Liver (tissue), 9 donors: ENCODE data around the gene SHC2. TPM values are rescaled to one million over a fixed set of nuclear protein-coding genes. Genes with fewer than 3 reads are reported as not detected.

Experiments
- DNase-seq: peaks from one replicate; pipeline ENCODE4 v3.0.0-alpha.2; 2017; ENCODE audit warnings: low spot score
- H3K27ac ChIP-seq, 2 donors: one replicate each; pipeline ENCODE4 v1.7.0; 2013; ENCODE audit warnings: inconsistent platforms in 2 of 2, low read length in 2 of 2, control low read depth in 1 of 2, low read depth in 1 of 2, mild to moderate bottlenecking in 1 of 2
- H3K27me3 ChIP-seq, 4 donors: one replicate each; pipeline versions ENCODE4 v1.6.1 to v1.7.0; 2013; ENCODE audit warnings: low read length in 3 of 4, inconsistent platforms in 1 of 4, mild to moderate bottlenecking in 1 of 4, moderate library complexity in 1 of 4; ENCODE audit not compliant: control insufficient read depth in 4 of 4, insufficient read depth in 4 of 4
- H3K36me3 ChIP-seq, 4 donors: one replicate each; pipeline versions ENCODE4 v1.6.1 to v1.7.0; 2013; ENCODE audit warnings: low read length in 3 of 4, mild to moderate bottlenecking in 3 of 4, low read depth in 1 of 4, moderate library complexity in 1 of 4; ENCODE audit not compliant: control insufficient read depth in 4 of 4, insufficient read depth in 3 of 4
- H3K4me1 ChIP-seq, 4 donors: one replicate each; pipeline versions ENCODE4 v1.6.1 to v1.7.0; 2013; ENCODE audit warnings: low read length in 3 of 4, mild to moderate bottlenecking in 3 of 4, moderate library complexity in 1 of 4; ENCODE audit not compliant: control insufficient read depth in 4 of 4, insufficient read depth in 4 of 4
- H3K4me3 ChIP-seq, 3 donors: one replicate each; pipeline versions ENCODE4 v1.6.1 to v1.7.0; 2013; ENCODE audit warnings: low read length in 3 of 3, control low read depth in 1 of 3, low read depth in 1 of 3, mild to moderate bottlenecking in 1 of 3
- H3K9ac ChIP-seq, 2 donors: one replicate each; pipeline ENCODE4 v1.7.0; 2013; ENCODE audit warnings: low read length in 2 of 2, mild to moderate bottlenecking in 2 of 2, moderate library complexity in 2 of 2, control low read depth in 1 of 2, low read depth in 1 of 2
- H3K9me3 ChIP-seq, 4 donors: one replicate each; pipeline versions ENCODE4 v1.6.1 to v1.7.0; 2013; ENCODE audit warnings: low read length in 3 of 4; ENCODE audit not compliant: control insufficient read depth in 4 of 4
- EGR1 ChIP-seq, 2 donors: IDR thresholded peaks; 2 replicates each; pipeline ENCODE4 v1.6.1; 2016 to 2018; ENCODE audit warnings: antibody characterized with exemption in 2 of 2, low read depth in 2 of 2
- FOXA2 ChIP-seq: IDR thresholded peaks from 2 replicates; pipeline ENCODE4 v1.6.1; 2016; ENCODE audit warnings: antibody characterized with exemption
- GABPA ChIP-seq, 2 donors: IDR thresholded peaks in 1 of 2; conservative IDR thresholded peaks in 1 of 2; 2 replicates each; pipeline ENCODE4 v1.6.1; 2016; ENCODE audit warnings: antibody characterized with exemption in 2 of 2, mild to moderate bottlenecking in 1 of 2, moderate library complexity in 1 of 2
- HNF4A ChIP-seq, 2 donors: conservative IDR thresholded peaks; 2 replicates each; pipeline ENCODE4 v1.6.1; 2016; ENCODE audit warnings: antibody characterized with exemption in 2 of 2, mild to moderate bottlenecking in 2 of 2
- JUND ChIP-seq, 2 donors: IDR thresholded peaks; 2 replicates each; pipeline ENCODE4 v1.6.1; 2016; ENCODE audit warnings: antibody characterized with exemption in 2 of 2
- NR2F2 ChIP-seq: IDR thresholded peaks from 2 replicates; pipeline ENCODE4 v1.6.1; 2016; ENCODE audit warnings: antibody characterized with exemption
- RAD21 ChIP-seq, 2 donors: IDR thresholded peaks; 2 replicates each; pipeline ENCODE4 v1.6.1; 2016; ENCODE audit warnings: antibody characterized with exemption in 2 of 2, mild to moderate bottlenecking in 2 of 2
- RXRA ChIP-seq, 2 donors: IDR thresholded peaks; 2 replicates each; pipeline ENCODE4 v1.6.1; 2017 to 2018; ENCODE audit warnings: antibody characterized with exemption in 2 of 2, mild to moderate bottlenecking in 1 of 2
- SP1 ChIP-seq: IDR thresholded peaks from 2 replicates; pipeline ENCODE4 v1.6.1; 2018; ENCODE audit warnings: antibody characterized with exemption, mild to moderate bottlenecking
- TAF1 ChIP-seq: conservative IDR thresholded peaks from 2 replicates; pipeline ENCODE4 v1.6.1; 2016; ENCODE audit warnings: antibody characterized with exemption, mild to moderate bottlenecking
- YY1 ChIP-seq: IDR thresholded peaks from 2 replicates; pipeline ENCODE4 v1.6.1; 2016; ENCODE audit warnings: antibody characterized with exemption, mild to moderate bottlenecking
- WGBS: extraction: QIAGEN DNeasy Blood & Tissue Kit; methylation state at CpG from one replicate; pipeline ENCODE4 v1.1.7; 2013; 5-methylcytosine and 5-hydroxymethylcytosine counted together
- polyA plus RNA-seq, 2 donors: library from polyadenylated mRNA; stranded (reverse) in 1 of 2; unstranded in 1 of 2; fragments of 200-250 nt in 1 of 2; fragments of >200 nt in 1 of 2; fragmentation: Nextera tagmentation in 1 of 2; extraction: Ambion mirVana in 1 of 2; gene quantifications; one replicate each; pipeline versions ENCODE4 v1.2.1 to v1.2.3, GENCODE V29; 2013 to 2015
- total RNA-seq, 2 donors: library from RNA; depleted of rRNA; stranded (reverse); fragments of >200 nt; gene quantifications; one replicate each; pipeline ENCODE4 v1.2.3, GENCODE V29; 2014
- TF ChIP-seq, protein P1 (sequence below): IDR thresholded peaks from 2 replicates; pipeline ENCODE4 v1.6.1; 2016; ENCODE audit warnings: antibody characterized with exemption, mild to moderate bottlenecking
- TF ChIP-seq, protein P2 (sequence below): IDR thresholded peaks from 2 replicates; pipeline ENCODE4 v1.6.1; 2016; ENCODE audit warnings: antibody characterized with exemption
- TF ChIP-seq, protein P3 (sequence below): IDR thresholded peaks from 2 replicates; pipeline ENCODE4 v1.6.1; 2016; ENCODE audit warnings: antibody characterized with exemption
- TF ChIP-seq, protein P4 (sequence below): fragments of 150-350 bp; IDR thresholded peaks from 2 replicates; pipeline ENCODE4 v1.5.1; 2017; ENCODE audit warnings: improper control_type of control experiment, low read depth, low read length; ENCODE audit not compliant: missing input control
- donor health status: healthy.
- donor health status: healthy.
- donor health status: healthy.
- donor health status: healthy.
- donor health status: healthy.

The SHC2 gene
- total and polyA plus RNA-seq, 4 donors: 15.6 to 43.0 (median 23.0) TPM

DNA sequence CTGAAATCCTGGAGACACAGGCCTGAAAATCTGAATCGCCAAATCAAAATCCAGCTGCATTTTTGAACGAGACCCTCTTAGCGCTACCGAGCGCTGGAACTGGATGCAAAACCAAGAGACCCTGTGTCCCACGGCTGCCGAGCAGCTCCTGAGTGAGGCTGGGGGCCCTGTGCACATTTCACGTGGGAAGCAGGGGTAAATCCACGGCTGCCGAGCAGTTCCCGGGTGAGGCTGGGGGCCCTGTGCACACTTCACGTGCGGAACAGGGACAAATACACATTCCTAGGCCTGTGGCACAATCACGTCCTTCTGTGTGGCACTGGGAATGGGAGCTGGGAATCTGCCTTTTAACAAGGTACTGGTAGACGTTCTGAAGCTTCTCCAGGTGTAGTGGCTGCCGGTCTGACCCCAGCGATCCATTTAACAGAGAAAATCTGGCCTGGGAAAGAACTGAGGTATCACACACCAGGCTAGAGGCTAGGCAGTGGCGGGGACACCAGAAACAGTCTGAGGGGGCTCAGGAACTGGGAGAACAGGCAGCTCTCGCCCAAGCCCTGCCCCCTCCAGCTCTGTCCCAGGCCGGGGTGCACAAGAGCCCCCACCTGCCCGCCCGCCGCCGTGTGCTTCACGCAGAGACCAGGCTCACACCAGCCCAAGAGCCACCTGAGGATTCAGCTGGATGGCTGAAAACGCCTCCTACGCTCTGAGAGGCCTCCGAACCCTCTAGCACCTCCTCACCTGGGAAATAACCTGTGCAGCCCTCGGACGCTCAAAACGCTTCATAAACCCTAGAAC is 40.9 kb downstream of the SHC2 start (continued):
- TF ChIP-seq, protein P1, sequence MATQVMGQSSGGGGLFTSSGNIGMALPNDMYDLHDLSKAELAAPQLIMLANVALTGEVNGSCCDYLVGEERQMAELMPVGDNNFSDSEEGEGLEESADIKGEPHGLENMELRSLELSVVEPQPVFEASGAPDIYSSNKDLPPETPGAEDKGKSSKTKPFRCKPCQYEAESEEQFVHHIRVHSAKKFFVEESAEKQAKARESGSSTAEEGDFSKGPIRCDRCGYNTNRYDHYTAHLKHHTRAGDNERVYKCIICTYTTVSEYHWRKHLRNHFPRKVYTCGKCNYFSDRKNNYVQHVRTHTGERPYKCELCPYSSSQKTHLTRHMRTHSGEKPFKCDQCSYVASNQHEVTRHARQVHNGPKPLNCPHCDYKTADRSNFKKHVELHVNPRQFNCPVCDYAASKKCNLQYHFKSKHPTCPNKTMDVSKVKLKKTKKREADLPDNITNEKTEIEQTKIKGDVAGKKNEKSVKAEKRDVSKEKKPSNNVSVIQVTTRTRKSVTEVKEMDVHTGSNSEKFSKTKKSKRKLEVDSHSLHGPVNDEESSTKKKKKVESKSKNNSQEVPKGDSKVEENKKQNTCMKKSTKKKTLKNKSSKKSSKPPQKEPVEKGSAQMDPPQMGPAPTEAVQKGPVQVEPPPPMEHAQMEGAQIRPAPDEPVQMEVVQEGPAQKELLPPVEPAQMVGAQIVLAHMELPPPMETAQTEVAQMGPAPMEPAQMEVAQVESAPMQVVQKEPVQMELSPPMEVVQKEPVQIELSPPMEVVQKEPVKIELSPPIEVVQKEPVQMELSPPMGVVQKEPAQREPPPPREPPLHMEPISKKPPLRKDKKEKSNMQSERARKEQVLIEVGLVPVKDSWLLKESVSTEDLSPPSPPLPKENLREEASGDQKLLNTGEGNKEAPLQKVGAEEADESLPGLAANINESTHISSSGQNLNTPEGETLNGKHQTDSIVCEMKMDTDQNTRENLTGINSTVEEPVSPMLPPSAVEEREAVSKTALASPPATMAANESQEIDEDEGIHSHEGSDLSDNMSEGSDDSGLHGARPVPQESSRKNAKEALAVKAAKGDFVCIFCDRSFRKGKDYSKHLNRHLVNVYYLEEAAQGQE: no peak
- TF ChIP-seq GABPA (IDR thresholded peaks at IDR 0.05 in 1 of 2, conservative IDR thresholded peaks at IDR 0.05 in 1 of 2) (no peak), RXRA (IDR thresholded peaks at IDR 0.05) (no peak), JUND (IDR thresholded peaks at IDR 0.05) (no peak), FOXA2 (no peak)
- TF ChIP-seq, protein P2, sequence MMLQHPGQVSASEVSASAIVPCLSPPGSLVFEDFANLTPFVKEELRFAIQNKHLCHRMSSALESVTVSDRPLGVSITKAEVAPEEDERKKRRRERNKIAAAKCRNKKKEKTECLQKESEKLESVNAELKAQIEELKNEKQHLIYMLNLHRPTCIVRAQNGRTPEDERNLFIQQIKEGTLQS: no peak

DNA sequence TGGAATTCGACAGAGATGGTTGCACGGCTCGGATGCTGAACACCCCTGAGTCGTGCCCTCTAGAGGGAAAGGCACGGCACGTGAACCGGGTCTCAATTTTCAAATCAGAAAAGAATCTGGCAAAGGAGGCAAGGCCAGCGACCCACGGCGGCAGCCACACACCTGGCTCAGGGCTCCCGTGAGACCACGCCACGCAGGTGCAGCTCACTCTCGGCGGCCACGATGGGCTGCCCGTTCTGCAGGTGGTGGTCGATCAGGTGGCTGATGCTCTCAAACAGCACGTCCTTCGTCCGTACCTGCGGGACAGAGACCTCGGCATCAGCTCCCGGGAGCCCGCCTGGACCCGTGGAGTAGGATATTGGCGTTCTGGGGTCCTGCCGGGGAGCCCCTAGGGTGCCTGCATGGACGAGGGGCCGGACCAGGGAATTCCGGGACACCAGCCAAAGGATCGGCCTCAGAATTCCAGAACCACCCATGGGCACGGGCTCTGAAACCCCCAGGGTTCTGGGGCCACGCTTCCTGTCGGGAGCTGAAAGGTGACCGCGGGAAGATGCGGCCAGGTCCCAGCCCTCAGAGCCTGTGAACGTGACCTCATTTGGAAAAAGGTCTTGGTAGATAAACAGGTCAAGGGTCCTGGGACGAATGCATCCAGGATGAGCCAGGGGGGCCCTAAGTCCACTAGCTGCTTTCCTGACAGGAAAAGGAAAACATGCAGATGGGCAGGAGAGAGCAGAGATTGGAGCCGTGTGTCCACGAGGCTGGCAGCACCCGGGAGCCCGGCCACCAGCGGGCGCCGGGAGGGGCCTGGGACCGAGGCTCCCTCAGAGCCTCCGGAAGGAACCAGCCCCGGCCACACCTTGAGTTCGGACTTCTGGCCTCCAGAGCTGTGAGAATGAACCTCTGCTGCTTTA is 41.8 kb downstream of the SHC2 start:
- Histone ChIP-seq H3K4me3 (no peak overlapping the region), H3K27ac (no peak overlapping the region), H3K9me3 (no peaks in the 10 kb centered on the region), H3K9ac (no peak overlapping the region), H3K36me3 (peaks cover 1 to 33% (median 9%) of the 10 kb centered on the region in 4 donors), H3K4me1 (no peaks in the 10 kb centered on the region), H3K27me3 (no peaks in the 10 kb centered on the region)
- DNase-seq: no peak
- 87% methylated on average over 51 of the region's 51 CpGs for WGBS
- TF ChIP-seq RAD21 (IDR thresholded peaks at IDR 0.05) (no peak), TAF1 (no peak), JUND (IDR thresholded peaks at IDR 0.05) (no peak), SP1 (peak; percentile 16), RXRA (IDR thresholded peaks at IDR 0.05) (no peak), NR2F2 (peak; percentile 96)

DNA sequence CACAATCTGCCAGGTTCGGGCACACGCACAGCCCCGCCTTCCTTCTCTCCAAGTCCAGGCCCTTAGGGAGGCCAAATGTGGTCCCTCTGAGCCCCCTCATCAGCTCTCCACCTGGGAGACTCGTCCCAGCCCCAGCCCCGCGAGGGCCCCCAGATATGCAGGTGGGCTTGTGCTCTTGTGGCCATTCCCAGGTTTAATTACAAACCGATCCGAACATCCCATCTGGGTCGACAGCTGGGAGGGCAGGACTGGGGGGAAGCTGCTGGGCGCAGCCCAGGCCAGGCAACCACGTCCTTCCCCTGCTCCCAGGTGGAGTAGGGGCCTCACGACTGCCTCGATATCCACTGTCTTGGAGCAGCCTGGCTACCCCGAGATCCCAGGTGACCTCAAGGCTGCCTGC is 44.4 kb downstream of the SHC2 start:
- Histone ChIP-seq H3K27me3 (no peaks in the 10 kb centered on the region), H3K9ac (no peak overlapping the region), H3K4me1 (no peaks in the 10 kb centered on the region), H3K9me3 (no peaks in the 10 kb centered on the region), H3K27ac (no peak overlapping the region), H3K36me3 (peaks cover 0 to 28% (median 7%) of the 10 kb centered on the region in 4 donors), H3K4me3 (no peak overlapping the region)
- WGBS: 94% methylated on average over 14 of the region's 14 CpGs
- TF ChIP-seq RXRA (IDR thresholded peaks at IDR 0.05): no peak
- no peak for TF ChIP-seq YY1
- TF ChIP-seq, protein P2: no peak
- no peak for TF ChIP-seq SP1
- TF ChIP-seq, protein P3, sequence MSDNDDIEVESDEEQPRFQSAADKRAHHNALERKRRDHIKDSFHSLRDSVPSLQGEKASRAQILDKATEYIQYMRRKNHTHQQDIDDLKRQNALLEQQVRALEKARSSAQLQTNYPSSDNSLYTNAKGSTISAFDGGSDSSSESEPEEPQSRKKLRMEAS: no peak
- TF ChIP-seq, protein P4, sequence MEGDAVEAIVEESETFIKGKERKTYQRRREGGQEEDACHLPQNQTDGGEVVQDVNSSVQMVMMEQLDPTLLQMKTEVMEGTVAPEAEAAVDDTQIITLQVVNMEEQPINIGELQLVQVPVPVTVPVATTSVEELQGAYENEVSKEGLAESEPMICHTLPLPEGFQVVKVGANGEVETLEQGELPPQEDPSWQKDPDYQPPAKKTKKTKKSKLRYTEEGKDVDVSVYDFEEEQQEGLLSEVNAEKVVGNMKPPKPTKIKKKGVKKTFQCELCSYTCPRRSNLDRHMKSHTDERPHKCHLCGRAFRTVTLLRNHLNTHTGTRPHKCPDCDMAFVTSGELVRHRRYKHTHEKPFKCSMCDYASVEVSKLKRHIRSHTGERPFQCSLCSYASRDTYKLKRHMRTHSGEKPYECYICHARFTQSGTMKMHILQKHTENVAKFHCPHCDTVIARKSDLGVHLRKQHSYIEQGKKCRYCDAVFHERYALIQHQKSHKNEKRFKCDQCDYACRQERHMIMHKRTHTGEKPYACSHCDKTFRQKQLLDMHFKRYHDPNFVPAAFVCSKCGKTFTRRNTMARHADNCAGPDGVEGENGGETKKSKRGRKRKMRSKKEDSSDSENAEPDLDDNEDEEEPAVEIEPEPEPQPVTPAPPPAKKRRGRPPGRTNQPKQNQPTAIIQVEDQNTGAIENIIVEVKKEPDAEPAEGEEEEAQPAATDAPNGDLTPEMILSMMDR: no peak
- no peak for TF ChIP-seq NR2F2
- no peak for TF ChIP-seq GABPA (IDR thresholded peaks at IDR 0.05 in 1 of 2, conservative IDR thresholded peaks at IDR 0.05 in 1 of 2)
- TF ChIP-seq HNF4A (conservative IDR thresholded peaks at IDR 0.05): no peak
- TF ChIP-seq FOXA2: no peak
- TF ChIP-seq, protein P1: no peak
- no peak for TF ChIP-seq EGR1 (IDR thresholded peaks at IDR 0.05; ENCODE audit: low read depth in 2 of 2)
- no peak for DNase-seq
